ENCODE measurements around the gene PAFAH1B2.

DNA sequence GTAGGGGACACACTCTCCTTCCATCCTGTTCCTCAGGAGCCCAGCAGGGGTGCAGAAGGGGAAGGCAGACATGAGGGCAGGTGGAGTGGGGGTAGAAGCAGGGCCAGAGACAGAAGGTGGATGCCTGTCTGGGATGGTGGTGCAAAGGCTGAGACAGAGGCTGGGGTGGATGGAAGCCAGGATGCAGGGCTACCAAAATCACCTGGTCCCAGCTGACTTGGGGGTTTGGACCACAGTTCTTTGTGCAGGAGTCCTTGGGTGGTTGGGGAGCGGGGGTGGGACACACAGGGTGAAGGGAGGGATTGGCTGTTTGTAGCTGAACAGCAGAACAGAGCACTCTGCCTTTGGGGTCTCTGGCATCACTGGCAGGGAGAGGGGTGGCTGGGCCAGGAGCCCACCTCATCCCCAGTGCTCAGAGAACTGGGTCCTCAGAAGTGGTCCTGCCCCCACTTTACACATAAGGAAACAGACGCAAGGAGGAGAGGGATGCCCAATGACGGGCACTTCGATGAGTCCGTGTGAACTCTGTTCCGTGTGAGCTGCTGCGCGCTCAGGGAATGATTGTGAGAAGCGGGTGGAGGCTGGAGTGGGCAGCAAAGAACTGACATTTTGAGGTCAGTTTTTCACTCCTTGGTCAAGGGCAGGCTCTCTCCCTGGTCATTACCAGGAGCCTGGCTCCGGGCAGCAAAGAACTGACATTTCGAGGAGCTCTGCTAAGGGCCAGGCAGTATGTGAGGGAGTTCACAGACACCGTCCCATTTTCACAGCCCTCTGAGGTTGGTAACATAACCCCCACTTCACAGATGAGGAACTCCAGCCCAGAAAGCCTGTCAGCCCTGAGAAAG, 56.9 kb downstream of the PAFAH1B2 start:
- TF ChIP-seq, protein P1, sequence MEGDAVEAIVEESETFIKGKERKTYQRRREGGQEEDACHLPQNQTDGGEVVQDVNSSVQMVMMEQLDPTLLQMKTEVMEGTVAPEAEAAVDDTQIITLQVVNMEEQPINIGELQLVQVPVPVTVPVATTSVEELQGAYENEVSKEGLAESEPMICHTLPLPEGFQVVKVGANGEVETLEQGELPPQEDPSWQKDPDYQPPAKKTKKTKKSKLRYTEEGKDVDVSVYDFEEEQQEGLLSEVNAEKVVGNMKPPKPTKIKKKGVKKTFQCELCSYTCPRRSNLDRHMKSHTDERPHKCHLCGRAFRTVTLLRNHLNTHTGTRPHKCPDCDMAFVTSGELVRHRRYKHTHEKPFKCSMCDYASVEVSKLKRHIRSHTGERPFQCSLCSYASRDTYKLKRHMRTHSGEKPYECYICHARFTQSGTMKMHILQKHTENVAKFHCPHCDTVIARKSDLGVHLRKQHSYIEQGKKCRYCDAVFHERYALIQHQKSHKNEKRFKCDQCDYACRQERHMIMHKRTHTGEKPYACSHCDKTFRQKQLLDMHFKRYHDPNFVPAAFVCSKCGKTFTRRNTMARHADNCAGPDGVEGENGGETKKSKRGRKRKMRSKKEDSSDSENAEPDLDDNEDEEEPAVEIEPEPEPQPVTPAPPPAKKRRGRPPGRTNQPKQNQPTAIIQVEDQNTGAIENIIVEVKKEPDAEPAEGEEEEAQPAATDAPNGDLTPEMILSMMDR (IDR thresholded peaks at IDR 0.05), result no peak
- no peak for TF ChIP-seq POLR2A (IDR thresholded peaks at IDR 0.05)

All from esophagus squamous epithelium (tissue), 4 donors.